ENCODE results near the gene GRM8.

- no peak for TF ChIP-seq CTCF (conservative IDR thresholded peaks at IDR 0.05)
- no peak for TF ChIP-seq ZFX (IDR thresholded peaks at IDR 0.05)
These were observed 371.4 kb downstream of the GRM8 start for GRCh38 chr7:126881315-126881714.
